GM18867 (cell line): ENCODE data around the gene SPSB1.

Experiments used
- ATAC-seq: cut with Tn5 transposase; IDR thresholded peaks from one replicate; pipeline ENCODE4 v1.9.1; 2021; ENCODE audit warnings: mild to moderate bottlenecking, moderate library complexity; ENCODE audit not compliant: unreplicated experiment

Gene SPSB1

GRCh38 chr1:9317591-9318417 lies 25.1 kb downstream of the SPSB1 start:
- no peak for ATAC-seq

- ATAC-seq: no peak
Measured at GRCh38 chr1:9319208-9319788, 26.6 kb downstream of the SPSB1 start.

GRCh38 chr1:9319789-9320519 lies 27.3 kb downstream of the SPSB1 start:
- ATAC-seq: no peak

GRCh38 chr1:9320520-9321479 lies 28.1 kb downstream of the SPSB1 start:
- no peak for ATAC-seq

- no peak for ATAC-seq
Measured at GRCh38 chr1:9321480-9321849, 28.8 kb downstream of the SPSB1 start.

- no peak for ATAC-seq
Measured at GRCh38 chr1:9321986-9322660, 29.4 kb downstream of the SPSB1 start.

GRCh38 chr1:9322661-9323244 lies 30.1 kb downstream of the SPSB1 start:
- ATAC-seq: no peak

GRCh38 chr1:9324246-9325096 lies 31.8 kb downstream of the SPSB1 start:
- no peak for ATAC-seq

- no peak for ATAC-seq
Measured at GRCh38 chr1:9326596-9326995, 33.9 kb downstream of the SPSB1 start.

- ATAC-seq: no peak
Measured at GRCh38 chr1:9328201-9328600, 35.5 kb downstream of the SPSB1 start.

GRCh38 chr1:9328715-9329114 lies 36.0 kb downstream of the SPSB1 start:
- ATAC-seq: no peak

- ATAC-seq: no peak
Measured at GRCh38 chr1:9331016-9331415, 38.3 kb downstream of the SPSB1 start.

- no peak for ATAC-seq
Measured at GRCh38 chr1:9331558-9332346, 39.1 kb downstream of the SPSB1 start.

- no peak for ATAC-seq
Measured at GRCh38 chr1:9332513-9333143, 39.9 kb downstream of the SPSB1 start.

- ATAC-seq: no peak
Measured at GRCh38 chr1:9338397-9339246, 45.9 kb downstream of the SPSB1 start.

GRCh38 chr1:9340172-9340854 lies 47.6 kb downstream of the SPSB1 start:
- no peak for ATAC-seq
